ENCODE measurements around the gene FAM170B.
A peak's percentile ranks its signal among the peaks of the same experiment; 100 is the strongest.

Gene FAM170B

DNA sequence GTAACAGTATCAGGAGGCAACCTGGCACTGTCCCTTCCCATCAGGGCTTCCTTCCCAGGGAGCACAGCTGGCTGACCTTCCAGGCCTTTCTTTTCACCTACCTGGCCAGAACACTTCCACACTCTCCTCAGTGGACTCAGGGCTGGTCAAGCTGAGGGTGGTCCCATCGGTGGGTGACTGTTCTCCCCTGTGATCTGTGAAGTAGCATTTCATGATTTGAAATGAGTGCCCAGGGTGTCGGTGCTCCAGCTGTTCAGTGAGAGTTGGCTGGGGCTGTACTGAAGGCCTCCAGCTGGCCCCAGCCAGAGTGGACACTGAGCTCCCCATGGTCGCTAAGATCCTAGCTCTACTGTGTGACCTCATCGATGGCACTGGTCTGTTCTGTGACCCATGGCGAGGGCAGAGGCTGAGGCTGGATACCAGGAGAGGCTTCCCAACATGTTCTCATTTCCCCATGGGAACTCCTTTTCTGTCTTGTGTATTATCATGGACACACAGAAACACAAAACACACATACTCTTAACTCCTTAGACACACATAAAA is at the start of gene FAM170B:
Gene FAM170B (minus strand): TSS at position 316 of the 543 bp plus-strand sequence. CDS start 103 bp downstream, at position 213.
- DNase-seq (ENCODE audit: low read depth): no peak

DNA sequence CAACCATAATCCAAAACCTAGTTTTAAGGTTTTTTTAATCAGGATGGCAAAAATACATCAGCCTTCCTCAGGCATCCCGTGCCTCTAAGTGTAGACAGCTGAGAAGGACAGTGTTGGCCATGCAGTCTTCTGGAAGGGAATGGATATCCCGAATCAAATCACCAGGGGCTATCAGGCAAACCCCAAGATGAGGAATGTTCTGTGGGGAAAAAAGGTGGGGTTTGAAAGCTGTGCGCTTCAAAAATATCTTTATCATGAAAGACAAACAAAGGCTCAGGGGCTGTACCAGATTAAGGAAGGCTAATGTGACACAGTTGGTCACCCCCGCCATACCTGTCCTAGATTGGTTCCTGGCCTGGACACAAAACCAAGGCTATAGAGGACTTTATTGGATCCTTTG is 49.0 kb upstream of the FAM170B start:
- no peak for DNase-seq (ENCODE audit: low read depth)

DNA sequence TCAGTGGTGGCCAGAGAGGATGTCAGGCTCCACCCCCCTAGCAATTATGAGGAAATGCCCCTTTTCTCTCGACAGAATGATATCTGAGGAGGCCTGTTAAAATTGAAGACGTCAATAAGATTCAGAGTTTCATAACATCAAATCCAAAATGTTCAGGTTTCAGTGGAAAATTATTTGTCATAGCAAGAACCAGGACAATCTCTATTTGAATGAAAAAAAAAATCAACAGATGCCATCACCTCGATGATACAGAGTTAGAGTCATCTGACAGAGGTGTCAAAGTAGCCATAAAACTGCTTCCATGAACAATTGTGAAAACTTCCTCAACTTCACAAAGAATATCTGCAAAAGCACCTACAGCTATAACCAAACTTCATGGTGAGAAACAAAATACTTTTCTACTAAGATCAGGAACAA is 46.6 kb upstream of the FAM170B start:
- DNase-seq (ENCODE audit: low read depth): no peak

DNA sequence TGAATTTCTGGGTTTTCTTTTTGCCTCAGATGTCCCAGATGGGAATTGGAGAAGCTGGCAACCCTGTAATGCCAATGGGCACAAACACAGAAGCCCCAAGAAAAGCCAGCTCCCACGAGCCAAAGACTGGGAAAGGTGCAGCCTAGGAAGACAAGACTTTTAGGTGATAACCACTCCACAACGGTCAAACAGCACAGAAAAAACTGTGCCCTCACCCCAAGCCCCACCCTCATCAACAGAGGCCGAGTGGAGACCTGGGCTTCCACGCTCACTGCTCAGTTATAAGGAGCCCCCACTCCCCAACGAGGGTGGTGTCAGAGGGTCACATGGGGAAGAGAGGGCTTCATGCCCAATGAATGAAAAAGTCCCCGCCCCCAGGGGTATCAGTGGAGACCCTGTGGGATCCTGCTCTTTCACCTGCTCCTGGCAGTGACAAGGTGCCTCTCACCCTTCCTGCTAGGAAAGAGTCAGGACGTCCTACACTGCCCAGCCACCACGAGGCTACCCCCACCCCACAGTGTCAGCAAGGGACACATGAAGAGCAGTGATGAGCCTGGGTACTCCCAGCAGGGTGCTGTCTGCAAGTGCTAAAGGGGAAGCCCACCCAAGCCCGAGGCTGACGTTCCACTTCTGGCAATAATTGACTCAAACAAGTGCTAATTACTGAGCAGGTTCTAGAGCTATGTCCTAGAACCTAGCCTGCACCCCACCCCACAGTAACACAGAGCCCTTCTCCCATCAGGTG is 46.0 kb upstream of the FAM170B start:
- no peak for DNase-seq (ENCODE audit: low read depth)

DNA sequence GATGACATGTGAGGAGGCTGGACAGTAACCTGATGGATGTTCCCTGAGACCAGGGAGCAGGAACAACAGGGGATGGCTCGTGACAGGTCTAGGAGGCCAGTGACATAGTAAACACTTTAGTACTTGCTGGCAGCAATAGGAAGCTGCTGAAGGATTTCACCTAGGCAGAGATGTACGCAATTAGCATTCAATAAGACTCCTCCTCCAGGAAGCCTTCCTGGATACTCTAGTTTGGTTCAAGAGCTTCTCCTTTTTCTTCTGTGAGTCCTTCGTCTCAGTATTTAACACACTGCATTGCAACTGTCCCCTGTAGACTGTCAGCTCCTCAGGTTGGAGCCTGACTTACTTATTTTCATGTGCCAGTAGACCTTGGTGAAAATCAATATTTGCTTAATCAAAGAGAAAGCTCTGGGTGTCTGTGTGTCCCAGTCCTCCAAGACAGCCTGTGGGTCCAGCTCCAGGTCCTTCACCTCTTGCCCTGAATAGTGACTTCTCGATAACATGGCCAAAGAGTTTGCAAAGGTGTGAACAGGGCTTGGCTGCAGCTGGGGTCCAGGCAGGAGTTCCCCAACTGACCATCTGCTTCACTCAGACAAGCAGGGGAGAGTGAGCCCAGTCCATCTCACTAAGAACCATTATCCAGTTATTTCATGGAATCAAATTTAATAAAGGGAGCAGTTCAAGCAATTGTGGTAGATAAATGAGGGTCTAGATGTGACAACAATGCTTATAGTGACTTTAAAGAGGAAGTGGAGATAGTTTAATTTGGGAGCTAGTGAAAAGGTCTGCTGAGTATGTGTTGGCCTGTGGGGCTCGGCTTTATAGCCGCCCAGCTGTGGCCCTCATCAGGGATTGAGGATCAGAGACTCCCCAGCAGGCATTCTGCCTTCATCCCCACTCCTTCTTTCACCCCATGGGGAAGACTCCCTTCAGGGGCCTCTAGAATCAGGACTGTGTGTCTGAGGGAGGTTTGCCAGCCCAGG is 45.0 kb upstream of the FAM170B start:
- no peak for DNase-seq (ENCODE audit: low read depth)

DNA sequence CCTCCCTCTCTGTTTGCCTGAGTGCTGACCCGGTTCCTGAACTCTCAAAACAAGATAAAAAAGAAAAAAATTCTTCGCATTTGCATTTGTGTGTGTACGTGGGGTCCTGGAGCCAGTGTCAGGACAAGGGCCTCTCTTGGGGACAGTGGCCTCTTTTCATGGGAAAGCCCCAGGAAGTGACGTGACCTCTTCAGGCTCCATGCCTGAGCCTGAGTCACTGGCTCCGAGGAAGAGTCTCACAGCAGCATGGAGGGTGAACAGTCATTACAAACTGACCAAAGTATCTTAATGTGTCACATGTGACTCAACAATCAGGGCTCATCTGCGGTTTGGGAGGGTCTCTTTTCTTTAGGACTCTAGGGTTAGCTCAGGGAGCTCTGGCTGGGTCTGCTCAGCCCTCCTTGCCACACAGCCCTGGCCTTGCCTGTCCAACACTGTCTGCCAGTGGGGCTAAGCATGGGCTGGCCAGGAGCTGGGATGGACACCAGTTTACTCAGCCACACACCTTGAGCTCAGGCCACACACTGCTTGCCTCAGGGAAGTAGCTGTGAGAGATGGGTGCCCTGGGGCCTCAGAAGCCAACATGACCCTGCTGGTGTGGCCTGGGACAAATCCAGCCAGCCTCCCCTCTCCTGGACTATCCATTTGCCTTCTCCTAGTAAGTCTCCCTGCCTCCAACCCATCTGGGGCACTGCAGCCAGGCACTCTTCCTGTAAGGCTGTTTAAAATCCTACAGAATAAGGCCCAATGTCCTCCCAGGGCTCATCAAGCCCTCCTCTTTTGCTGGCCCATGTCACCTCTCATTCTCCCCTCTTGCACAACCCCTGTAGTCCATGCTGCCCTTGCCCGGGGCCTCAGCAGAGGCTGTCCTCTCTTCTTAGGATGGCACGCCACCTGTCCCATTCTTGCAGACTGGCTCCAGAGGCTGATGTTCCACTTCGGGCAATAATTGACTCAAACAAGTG is 43.9 kb upstream of the FAM170B start:
- DNase-seq (ENCODE audit: low read depth): peak; percentile 82

DNA sequence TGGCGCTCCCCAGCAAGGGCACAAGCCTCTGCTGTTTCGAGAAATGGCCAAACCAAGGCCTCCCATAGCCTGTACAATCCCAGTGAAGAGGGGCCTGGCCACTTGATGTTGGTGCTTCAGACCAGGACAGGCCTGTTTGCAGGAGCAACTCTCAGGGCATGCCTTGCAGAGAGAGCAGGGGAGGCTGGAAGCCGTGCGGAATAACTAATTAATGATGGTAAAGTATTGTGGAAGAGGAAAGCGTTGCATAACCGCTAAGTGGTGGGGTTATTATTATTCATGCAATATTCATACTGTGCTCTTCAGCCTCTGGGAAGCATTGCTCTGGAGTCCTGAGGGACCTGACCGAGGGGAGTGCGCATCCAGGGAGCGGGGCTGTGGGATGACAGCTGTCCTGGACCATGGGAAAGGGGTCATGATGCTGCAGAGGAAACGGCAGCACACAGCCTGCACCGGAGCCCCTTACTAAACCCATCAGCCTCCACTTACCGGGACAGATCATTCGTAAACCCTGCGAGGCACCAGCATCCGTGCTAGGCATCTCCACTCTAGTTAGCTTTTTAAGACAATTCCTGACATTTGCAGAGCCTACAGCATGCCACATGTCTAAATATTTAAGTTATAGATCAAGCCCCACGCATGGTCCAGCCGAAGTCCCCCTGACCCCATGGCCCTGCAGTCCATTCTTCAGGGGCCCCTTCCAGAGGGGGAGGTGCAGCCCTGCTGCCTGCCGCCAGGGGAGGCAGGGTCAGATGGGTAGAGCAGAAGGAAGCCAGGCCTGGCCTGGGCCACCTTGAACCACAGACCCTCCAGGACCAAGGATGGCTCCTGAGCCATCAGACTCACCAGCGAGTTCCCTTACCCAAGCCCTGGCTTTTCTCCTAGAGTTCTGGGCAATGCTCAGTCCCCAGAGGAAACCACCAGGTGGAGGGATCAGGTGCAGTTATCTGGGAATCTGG is 42.8 kb upstream of the FAM170B start:
- no peak for DNase-seq (ENCODE audit: low read depth)

DNA sequence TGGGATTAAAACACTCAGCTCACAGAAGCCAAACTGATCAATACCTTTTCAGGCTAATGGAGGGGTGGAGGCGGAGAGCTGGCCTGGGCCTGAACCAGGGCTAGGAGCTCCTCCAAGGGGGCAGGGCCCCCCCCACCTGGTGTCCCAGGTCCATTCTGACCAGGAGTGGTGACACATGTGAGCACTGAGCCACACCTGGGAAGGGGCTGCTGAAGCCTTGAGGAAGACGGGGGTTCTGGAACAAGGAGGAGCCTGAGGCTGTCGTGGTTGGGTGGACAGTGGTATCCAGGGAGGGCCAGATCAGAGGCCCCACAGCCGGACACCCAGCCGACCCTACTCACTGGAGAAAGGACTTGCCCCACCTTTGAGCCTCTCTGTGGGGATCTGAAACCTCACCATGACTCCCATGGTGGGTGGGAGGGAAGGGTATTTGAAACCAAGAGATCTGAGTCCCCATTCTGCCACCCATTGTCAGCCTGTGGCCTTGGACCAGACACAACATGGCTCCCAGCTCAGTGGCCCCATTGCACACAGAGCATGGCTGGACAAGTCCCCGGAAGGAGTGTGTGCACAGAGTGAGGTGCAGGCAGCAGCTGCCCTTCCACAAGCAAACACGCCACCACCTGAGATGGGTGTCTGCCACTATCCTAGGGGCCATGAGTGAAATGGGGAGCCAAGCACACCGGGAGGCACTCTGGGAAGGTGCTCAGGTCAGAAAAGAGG is 41.9 kb upstream of the FAM170B start:
- DNase-seq (ENCODE audit: low read depth): no peak

DNA sequence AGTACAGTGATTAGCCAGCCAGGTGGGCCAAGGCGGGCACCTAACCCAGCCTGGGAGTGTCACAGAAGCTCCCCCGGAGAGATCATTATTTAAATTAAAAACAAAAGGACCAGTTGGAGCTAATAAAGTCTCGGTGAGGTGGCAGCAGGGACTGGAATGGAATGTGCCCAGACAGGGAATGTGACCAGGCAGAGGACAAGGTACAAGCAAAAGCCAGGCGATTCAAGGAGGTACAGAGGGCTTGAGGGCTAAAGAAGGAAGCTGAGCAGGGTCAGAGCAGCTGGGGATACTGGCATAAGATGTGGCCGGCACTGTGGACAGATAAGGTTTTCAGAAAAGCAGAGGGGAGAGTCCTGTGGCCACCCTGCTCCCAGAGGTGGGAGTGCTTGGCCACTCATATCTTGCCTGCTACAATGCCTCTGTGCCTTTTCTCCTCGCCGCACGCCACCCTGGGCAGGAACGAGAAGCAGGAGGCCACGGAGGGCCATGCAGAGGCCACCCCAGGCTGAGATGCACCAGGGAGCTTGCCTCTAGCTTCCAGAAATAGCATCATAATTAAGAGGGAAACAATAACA is 41.2 kb upstream of the FAM170B start:
- no peak for DNase-seq (ENCODE audit: low read depth)

DNA sequence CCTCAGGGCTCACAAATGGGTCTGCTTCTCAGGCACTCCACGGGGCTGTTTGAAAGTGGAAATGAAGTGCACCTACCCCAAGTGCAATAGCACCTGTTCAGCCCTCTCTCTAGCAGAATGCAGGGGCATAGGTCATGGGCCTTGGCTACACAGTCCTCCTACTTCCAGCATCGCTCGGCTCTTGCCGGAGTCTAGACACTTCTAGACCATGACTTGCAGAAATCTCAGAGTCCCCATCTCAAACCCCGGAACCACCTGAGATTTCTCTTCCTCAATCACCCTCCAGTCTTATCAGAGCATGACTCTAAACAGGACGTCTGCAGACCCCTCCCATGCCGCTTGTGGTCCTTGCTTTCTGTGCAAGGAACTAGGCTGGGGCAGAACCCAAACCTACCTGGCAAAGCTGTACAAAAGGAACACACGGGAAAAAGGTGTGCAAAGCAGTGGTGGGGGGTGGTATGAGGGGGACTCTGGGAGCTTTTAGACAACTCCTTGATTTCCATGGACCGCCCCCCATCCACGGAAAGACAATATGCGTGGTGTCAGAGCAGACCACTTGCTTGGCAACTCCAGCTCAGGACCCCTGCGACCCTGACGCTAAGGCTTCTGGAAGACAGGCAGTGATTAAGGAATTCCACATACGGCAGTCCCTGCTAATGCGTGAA is 40.6 kb upstream of the FAM170B start:
- DNase-seq (ENCODE audit: low read depth): no peak

DNA sequence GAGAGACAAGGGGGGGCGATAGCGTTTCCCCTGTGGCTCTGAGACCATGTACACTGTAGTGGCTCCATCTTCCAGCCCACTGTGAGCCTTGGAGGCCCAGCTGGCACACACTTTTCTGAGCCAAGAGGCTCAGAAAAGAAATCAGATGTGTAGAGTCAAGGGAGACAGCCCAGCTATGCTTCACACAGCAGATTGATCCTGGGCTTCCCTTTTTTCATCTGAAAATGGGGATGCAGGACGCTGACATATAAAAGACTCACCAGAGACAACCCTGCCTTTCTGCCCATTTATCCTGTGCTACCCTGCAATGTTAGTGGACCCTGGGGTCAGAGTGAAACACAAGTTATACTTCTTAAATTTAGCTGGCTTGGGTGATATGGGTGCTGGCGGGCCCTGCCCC is 40.0 kb upstream of the FAM170B start:
- no peak for DNase-seq (ENCODE audit: low read depth)

DNA sequence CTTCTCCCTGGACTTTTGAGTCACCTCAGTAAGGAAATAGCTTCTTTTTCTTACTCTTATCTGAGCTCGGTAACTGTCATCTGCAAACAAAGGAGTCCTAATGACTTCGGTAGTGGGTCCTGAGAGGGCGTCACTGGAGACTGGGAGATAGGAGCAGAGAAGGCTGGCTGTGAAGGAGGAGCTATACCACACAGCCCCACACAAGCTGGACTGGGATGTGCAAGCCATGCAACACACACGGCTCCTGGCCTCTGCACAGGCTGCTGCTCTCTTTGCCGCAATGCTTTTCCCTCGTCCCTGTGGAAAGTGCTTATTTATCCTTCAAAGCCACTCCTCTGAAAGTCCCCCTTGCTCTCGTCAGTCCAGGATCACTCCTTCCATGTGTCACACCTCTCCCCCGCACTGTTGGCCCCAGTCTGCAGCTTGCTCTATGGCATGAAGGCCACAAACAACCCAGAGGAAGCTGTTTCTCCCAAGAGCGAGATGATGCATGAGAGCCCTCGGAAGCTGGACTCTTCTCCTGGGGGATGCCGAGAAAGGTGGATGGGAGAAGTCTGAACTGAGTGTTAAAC is 39.5 kb upstream of the FAM170B start:
- no peak for DNase-seq (ENCODE audit: low read depth)

DNA sequence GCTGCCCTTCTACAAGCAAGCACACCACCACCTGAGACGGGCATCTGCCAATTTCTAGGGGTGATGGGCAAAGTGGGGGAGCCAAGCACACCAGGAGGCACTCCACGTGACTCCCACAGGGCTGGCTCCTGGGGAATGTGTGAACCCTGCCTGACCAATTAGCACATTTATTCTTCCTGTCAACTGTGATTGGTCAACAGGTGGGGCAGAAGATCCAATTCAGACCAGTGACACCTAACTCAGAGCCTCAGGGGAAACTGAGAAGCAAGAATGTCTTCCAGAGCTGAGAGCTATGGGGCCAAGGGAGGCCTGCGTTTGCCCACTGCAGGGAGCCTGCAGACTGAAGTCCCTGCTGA is 38.9 kb upstream of the FAM170B start:
- DNase-seq (ENCODE audit: low read depth): no peak

DNA sequence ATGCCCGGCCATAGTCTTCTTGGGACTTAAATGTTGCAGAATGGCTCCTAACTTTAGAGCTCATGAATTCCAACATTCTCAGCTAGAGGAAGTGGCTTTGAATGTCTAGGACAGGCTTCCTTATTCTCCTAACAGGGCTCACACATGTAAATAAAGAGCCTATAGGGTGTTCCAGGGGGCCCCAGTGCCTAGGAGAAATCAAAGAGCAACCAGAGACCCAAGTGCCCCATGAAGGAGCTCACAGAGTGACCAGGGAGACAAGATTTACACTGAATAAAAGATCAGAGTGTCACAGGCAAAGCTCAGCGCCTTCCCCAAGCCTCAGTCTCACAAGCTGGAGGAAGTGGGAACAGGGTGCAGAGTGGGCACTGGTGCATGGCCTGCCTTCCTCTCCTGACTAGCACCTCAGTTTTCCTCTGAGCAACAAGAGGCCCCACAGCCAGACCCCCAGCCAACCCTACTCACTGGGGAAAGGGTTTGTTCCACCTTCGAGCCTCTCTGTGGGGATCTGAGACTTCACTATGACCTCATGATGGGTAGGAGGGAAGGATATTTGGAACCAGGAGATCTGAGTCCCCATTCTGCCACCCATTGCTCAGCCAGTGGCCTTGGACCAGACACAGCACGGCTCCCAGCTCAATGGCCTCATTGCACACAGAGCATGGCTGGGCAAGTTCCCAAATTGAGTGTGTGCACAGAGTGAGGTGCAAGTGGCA is 38.4 kb upstream of the FAM170B start:
- no peak for DNase-seq (ENCODE audit: low read depth)

DNA sequence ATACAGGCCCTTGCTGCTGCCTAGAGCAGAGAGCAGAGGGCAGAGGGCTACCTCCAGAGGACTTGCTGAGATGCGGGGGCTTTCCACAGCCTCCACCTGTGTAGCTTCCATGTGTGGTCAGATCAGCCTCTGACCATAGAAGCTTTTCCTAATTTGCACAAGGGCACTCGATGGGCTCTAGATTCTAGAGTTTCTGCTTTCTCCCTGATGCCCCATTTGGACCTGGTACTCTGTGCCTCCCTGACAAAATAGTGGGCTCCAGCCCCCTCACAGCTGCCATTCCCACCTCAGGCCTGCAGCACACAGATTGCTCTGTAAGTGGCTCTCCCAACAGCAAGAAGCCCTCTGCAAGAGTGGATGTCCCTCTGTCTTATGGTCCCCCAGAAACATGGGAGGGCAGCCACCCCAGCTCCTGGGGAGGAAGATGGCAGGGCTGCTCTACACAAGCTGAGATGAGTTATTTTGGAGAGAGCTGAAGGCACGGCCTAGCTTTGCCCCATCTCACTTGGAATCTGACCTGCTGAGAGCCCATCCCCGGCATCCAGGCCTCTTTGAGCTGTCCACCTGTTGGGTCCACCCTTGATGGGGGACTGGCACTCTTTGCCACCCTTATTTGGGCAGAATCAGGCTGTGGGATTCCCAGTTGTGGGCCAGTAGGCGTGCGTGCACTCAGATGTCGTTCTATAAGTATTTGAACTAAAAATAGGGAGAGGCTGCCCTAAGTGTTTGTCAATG is 37.7 kb upstream of the FAM170B start:
- DNase-seq (ENCODE audit: low read depth): no peak

DNA sequence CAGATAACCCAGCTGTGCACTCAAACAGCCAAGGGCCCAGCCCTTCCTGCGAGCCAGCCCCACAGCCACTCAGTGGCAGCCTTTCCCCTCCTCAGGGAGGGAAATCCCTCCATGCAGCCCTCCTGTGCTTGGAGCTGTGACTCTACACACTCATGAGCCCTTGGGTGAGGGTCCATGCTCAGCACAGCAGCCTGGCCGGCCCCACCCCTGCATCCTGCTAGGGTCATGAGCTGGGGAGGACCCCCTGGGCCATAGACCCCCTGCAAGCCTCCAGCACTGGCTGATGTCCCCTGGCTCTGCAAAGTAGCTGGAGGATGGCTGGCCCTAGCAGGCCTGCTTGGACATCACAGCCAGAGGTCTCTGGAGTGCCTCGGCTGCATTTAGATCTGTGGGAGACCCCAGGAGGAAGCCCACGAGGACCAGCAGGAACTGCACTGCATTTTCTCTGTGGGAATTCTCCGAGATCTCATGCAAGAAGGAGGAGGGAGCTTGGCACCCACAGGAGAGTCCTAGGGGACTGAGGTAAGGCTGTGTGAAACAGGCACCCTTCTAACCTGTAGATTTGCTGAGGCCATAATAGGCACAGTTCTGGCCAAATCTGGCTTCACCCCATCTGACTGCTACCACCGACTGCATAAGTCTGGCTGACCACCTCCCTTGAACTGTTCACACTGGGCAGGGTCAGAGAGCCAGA is 37.0 kb upstream of the FAM170B start:
- no peak for DNase-seq (ENCODE audit: low read depth)

DNA sequence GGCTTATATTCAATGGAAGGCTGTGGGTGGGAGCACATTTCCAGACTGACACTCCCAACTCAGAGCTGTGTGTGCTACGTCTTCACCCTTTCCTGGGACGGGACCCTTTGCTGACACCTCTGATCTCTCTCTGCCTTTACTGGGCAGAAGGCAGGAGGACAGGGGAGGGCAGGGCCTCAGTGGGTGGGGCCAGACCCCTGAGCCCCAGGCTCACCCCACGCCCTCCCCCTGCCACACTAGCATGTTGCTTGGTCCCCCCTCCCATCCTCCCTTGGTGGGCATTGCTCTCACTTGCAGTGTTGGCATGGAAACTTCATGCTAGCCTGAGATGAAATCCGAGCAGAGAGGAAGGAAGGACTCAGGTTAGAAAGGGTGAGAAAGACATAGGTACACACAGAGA is 36.0 kb upstream of the FAM170B start:
- no peak for DNase-seq (ENCODE audit: low read depth)

Measured in iris pigment epithelial cell (primary cell).